Globus pallidus (tissue), 1 donor: Measurements from ENCODE around the gene LAMA5.
"Not testable (repeated sequence)": the region's sequence is repeated elsewhere in the genome, so short reads cannot be mapped to it uniquely, and the experiment has no call there.

ENCODE experiments used
- DNase-seq: peaks from one replicate; pipeline ENCODE4 v3.0.0-alpha.2; 2015; ENCODE audit warnings: low spot score

The LAMA5 gene

DNA sequence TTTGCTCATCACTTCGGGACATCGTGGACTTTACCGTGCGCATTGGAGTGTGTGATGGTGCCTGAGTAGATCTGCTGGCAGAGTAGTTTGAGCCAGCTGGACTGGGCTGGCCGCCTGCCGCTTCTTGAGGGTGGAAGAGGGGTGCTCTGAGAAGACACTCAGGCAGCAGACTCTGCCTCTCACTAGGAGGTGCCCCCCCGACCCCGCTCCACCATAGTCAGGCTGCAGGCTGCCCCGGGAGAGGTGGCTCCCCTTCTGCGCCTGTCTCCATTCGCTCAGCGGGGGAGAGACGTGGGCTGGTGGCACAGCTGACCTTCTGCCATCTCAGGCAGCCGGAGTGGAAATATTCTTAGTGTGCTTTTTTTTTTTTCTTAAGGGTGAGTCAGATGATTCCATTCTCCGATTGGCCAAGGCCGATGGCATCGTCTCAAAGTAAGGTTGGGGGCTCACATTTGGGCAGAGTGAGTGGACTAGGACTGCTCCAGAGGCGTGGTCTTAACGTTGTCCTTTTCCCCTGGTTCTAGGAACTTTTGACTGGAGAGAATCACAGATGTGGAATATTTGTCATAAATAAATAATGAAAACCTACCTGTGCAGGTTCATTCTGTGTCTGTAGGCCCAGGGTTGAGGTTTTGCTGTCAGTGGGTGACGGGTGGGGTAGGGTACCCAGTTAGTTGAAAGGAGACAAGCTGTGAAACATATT, 21.0 kb upstream of the LAMA5 start:
- no peak for DNase-seq

DNA sequence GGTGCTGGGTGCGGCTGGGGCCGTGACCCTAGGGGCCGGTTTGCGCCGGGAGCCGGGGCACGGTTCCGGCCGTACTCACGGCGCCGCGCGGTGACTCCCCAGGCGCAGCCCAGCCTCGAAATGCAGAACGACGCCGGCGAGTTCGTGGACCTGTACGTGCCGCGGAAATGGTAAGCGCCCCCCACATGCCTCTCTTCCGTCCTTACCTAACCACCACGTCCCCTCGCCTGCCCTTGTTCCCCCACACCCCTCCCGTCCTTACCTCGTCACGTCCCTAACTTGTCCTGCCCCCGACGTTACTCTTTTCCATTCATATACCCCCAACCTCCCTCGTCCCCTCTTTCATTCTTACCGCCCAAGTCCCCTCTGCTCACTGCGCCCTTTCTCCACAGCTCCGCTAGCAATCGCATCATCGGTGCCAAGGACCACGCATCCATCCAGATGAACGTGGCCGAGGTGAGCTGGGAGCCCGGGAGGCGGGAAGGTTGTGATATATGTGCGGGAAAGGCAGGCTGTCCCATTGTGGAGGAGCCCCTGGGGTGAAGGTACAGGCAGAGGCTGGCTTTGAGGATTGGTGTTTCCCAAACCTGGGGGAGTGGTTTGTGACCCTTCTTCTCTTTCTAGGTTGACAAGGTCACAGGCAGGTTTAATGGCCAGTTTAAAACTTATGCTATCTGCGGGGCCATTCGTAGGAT, 20.3 kb upstream of the LAMA5 start:
- no peak for DNase-seq

DNA sequence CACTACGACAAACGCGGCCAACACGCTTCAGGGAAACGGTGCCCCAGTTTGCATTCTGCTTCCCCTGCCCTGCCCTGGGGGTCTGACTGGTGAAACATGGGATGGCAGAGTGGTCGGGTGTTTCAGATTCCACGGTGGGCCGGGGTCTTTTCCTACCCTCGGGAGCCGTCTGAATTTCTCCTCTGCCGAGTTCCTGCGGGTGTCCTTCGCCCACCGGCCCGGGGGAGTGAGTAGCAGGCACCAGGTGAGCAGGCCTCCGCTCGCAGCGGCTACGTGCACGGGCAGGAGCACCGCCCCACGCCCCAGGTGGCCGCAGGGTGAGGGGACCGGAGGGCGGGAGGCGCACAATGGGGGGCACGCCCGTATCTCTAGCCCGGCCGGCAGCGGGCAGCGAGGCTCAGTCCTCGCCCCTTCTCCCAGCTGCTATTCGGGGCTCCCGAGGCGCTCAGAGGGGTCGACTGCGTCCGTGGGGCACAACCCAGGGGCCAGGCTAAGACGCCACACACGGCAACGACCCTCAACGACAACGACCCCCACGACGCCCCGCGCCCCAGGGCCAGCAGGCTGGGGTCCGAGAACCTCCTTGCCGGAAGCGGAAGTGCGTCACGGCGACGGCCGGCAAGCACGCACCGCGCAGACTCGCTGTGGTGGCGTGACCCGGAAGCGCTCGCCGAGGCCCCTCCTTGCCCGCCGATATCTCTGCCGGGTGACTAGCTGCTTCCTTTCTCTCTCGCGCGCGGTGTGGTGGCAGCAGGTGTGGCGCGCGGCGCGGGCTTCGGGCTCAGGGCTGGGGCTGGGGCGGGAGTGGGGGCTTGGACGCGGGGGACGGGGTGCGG, 19.5 kb upstream of the LAMA5 start, which contains the start of gene RPS21:
TSS of gene RPS21 (plus strand) at position 721 of the 836 bp plus-strand sequence. CDS start 236 bp downstream, outside the sequence.
- DNase-seq: peak; percentile 85

DNA sequence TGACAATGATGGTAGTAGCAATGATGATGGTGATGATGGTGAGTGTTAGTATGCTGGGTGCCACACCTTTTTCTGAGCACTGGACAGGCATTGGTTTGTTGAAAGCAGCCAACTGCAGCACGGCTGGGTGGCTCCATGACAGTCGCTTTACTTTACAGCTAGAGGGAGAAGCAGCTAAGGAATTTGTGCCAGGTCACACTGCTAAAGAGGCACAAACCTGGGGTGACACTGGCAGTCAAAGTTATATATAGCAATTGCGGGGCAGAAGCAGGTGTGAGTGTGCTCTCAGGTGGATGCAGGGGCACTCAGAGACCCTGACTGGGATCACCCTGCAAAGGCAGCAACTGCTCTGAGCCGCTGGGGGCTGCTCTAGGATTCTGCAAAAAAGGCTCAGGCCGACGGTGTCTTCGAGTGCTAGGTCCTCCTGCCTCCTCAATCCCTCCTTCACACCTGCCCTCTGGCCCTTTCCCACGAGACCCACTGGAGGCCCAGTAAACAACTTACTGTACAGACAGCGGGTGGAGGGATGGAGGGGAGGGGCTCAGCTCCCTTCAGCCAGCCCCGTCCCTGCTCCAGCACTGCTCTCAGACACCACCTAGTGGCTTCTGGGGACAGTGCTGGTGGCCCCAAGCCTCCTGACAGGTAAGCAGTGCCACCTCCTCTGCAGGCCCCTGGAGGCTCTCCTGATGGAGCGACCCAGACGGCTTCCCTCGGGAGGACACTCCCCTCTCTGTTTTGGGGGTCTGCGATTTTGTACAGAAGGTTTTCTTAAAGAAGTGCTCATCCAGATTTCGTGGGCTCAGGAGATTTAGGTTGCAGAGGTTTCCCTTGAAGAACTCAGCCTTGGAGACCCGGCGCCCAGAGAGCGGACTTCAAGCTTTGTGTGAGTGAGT, 15.4 kb upstream of the LAMA5 start:
- DNase-seq: peak; percentile 70

DNA sequence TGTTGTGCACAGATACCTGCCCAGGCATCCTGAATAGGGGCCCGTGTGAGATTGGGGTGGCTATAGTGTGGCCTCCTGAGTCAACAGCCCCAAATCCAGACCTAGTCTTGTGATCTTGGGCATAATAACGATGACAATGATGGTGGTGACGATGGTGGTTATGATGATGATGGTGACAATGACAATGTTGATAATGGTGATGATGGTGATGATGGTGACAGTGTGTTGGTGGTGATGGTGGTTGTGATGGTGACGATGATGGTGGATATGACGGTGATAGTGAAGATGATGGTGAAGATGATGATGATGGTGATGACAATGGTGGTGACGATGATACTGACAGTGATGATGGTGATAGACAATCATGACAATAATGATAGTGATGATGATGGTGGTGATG, 14.7 kb upstream of the LAMA5 start:
- DNase-seq: no peak

DNA sequence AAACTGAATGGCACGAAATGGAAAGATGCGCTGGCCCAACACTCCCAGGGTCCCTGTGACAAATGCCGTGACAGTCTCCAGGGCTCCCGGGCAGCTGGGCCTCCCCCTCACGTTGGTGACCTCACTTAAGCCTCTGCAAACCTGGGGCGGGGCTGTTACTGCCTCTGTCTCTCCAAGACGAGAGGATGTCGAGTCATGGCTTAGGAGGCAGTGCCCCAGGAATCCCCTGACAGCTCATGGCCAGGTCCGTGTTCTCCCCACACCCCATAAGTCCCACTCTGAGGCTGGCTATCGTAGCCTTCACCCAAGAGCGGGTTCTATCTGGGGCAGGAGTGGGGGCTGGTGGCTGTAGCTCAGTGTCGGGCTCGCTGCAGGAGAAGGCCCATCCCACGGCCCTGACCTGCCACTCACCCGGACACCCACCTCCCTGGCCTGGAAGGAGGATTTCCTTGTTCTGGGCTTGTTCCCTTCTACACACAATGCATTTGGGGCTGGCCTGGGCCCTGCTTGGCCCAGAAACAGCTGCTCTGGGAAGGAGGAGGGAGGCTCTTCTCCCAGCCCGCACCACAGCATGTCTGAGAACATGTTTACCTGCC, 14.2 kb upstream of the LAMA5 start:
- DNase-seq: no peak

DNA sequence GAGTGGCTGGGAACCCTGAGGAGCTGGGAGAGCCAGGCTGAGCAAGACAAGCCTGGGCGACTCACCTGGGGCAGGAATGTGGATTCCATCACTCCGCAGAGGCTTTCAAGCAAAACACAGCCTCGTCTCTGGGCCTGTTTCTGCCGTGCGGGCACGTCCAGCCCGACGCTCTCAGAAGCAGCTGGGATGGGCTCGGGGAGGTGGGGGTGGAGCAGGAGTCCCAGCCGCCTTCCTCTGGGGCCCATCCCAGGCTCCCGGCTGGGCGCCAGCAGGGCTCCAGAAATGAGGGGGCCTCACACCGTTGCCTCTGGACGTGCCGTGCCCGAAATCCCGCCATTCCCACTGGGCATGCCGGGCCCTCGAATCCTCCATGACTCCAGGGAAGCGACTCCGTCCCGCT, 11.1 kb upstream of the LAMA5 start:
- no peak for DNase-seq

DNA sequence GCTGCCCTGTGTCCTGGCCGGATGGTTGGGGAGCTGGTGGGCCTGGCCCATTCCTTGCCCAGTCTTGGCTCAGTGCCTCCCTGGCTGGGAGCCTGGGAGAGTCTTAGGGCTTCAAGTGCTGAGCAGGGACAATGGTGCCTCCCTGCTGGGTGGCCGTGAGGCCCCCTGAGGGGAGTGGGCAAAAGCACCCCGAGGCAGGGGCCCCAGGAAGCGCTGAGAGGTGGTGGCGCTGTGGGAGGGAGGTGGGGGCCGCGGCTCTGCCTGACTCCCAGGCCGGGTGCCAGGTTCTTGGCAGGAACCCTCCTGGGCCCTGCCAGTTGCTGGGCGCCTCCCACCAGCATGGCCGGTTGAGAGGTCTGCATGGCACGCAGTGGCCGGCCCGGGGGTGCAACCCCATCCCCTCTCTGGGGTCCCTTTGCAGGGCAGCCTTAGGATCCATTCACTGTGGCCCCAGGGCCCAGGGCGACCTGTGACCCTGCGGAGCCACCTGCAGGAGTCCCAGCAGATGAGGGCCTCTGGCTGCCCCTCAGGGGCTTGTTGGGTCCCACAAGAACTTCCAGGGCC, 10.6 kb upstream of the LAMA5 start:
- DNase-seq: no peak

DNA sequence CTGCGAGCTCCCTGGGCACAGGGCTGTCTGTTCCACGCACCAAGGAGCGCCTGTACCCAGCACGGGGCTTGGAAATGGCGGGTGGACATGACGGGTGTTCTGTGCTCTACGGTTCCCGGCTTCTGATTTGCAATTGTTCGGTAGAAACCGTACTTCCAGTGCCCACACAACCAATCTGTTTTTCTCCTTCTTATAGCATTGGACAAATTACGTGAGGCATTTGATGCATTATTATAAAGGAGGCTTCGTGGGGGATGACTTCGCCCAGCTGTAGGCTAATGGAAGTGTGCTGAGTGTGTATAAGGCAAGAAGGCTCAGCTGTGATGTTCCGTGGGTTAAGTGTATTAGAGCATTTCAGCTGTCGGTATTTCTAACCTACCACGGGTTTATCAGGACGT, 10.0 kb upstream of the LAMA5 start:
- no peak for DNase-seq

DNA sequence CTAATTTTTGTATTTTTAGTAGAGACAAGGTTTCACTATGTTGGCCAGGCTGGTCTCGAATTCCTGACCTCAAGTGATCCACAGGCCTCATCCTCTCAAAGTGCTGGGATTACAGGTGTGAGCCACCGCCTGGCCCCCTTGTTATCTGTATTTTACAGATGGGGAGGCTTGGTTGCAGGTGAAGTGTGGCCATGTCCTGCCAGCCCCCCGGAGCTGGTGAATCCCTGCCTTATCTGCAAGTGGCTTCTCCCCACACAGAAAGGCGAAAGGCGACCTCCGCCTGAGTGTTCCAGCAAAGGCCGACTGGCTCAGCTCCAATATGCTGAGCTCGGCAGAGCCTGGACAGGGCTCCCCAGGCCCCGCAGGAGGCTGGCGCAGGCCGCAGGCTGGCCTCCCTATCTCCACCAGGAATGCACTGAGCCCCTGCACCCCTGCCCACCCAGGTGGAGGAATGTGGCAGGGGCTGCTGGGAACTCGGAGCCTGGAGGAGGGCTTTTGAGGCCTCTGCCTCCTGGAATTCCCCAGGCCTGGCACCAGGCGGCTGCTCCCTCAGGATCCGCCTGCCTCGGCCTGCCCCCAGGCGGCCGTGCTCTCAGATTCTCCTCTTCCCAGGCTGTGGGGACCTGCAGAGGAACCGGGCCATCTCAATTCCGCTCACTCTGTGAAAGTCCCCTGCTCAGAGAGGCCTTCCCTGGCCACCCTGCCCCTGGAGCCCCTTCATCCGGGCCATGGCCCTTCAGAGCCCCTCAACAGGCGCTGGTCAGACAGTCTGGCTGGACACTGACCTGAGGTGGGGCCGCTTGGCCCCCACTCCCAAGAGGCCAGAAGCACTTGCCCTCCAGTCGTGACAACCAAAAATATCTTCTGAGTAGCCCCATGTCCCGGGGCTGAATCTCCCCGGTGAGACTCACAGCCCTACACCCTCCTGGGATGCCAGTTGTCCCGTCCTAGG, 9.3 kb upstream of the LAMA5 start:
- DNase-seq: no peak

DNA sequence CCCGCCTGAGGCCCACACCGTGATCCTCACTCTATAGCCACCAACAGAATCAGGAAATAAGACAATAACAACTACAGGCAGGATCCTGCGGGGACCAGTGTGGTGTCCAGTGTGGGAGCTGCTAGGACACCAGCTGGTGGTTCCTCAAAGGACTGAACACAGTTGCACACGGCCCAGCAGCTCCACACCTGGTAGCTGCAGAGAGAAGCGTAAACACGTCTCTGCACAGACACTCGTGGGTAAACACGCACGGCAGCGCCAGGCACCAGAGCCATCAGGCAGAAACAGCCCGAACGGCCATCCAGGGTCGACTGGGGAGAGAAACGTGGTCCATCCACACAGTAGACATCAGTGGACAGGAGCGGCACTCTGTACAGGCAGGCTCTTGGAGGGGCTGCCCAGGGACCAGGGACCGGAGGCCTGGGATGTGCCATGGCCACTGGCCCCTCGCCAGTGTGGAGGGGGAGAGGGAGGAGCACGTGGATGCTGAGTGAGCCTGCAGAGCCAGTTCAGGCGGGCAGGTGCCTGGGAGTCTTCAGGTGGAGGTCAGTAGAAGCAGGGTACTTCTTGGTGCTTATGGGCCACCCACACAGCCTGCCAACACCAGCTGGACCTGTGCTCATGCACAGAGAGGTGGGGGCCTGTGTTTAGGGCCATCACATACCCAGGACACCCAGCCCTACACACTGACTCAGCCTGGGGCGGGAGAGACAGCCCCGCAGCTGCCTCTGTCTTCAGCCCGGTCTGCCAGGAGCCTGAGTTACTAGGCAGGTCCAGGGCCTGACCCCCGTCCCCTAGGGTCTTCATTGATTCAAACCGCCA, 7.4 kb upstream of the LAMA5 start:
- no peak for DNase-seq

DNA sequence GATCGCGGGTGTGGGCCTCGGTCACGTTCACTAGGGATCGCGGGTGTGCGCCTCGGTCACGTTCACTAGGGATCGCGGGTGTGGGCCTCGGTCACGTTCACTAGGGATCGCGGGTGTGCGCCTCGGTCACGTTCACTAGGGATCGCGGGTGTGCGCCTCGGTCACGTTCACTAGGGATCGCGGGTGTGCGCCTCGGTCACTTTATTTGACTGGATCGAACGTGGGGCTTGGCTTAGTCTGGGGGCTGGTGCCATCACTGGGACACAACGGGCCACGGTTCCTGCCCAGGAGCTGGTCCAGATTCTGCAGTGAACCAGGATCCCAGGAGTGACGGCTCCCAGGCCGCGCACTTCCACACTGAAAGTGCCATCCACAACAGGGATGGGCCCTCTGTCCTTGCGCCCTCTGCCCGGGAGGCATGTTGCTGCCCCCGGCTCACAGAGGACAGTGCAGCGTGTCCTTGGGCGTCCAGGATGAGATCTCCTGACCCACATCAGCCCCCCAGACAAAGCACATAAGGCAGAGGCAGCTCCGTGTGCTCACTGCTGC, 6.6 kb upstream of the LAMA5 start:
- DNase-seq: not testable (repeated sequence)

DNA sequence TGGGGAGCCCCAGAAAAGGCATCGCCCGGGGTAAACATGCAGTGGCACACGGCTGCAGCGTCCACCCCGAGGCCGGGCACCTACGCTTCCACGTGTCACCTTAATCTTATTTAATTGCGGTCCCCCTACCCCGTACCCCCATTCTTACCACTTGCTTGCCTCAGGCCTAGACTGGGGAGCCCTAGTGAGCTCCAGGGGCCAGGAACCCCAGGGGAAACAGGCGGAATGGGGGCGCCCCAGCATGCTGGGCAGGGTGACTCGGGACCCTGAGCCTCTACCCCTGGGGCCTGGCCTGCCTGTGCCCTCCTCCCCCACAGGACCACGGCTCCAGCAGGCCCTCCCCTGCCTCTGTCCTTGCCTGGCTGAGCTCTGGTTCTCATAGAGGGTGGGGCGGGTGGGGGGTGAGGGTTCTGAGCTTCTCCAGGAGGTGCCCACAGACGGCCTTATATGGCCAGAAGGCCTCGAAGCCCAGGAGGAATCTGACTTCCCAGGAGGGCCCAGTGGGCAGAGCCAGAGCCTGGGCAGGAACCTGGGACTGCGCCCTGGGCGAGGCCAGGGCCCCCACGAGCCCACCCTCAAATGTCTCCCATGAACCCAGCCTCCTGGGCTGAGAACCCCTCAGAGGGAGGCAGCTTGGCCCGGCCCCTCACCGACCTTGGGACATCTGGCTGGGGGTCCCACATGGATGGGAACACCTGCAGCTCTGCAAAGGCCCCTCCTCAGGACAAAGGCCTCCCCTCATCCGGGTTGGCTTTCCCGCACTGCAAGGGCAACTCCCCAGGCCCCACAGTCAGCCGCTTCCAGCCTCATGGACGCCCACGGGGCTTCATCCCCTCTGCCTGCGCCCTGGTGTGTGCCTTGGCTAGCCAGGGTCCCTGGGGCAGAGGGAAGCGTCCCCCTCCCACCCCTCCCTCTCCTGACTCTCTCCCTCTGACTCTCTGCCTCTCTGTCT, 5.2 kb upstream of the LAMA5 start:
- DNase-seq: no peak

DNA sequence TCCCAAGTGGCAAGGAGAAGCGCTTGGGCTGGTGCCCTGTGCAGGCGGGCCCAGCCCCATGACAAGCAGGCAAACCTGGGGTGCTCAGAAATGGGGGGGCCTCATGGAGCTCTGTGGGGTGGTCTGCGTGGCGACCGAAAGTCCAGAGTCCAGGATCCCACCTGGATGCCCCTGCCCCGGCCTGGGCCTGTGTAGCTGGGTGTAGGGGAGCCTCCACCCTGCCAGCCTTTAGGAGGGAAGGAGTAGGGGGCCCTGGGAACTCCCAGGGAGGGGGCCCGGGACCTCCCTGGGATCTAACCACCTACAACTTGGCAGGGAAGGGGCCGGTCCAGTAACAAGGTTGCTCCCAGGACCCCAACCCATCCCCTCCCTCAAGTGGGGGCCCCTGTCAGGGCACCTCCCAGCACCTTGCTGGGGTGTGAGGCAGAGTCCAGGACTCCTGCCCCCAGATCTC, 4.5 kb upstream of the LAMA5 start:
- no peak for DNase-seq

DNA sequence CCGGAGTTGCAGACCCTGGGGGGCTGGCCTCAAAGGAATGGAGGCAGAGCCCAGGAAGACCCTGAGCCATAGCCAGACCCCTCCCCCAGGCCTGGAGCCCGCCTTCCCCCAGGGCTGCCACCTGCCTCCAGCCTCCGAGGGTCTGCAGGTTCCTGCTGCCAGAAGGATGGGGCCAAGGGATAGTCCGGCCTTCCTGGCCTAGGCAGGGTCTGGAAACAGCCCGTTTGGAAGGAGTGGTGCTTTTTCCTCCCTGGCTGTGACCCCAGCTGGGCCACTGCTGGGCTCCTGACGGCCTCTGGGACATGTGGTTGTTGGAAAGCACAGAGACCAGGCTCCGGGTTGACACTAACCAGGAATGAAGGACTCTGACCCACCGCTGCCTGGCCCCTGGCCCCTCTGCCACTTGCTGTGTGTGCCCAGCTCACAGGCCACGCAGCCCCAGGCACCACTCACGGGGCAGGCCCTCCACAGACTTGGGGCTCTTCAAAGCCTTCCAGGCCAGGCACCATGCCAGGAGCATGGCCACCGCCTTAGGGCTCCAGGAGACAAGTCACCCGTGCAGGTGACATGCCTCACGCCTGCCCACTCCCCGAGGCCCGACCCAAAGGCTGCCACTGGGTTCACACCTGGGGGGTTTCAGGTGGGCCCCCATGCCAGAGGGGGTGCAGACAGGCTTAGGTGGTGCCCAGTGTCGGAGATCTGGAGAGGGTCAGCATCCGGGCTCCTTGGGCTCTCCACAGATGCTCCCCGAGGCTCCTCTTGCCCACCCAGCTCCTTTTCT, 3.9 kb upstream of the LAMA5 start:
- DNase-seq: no peak

DNA sequence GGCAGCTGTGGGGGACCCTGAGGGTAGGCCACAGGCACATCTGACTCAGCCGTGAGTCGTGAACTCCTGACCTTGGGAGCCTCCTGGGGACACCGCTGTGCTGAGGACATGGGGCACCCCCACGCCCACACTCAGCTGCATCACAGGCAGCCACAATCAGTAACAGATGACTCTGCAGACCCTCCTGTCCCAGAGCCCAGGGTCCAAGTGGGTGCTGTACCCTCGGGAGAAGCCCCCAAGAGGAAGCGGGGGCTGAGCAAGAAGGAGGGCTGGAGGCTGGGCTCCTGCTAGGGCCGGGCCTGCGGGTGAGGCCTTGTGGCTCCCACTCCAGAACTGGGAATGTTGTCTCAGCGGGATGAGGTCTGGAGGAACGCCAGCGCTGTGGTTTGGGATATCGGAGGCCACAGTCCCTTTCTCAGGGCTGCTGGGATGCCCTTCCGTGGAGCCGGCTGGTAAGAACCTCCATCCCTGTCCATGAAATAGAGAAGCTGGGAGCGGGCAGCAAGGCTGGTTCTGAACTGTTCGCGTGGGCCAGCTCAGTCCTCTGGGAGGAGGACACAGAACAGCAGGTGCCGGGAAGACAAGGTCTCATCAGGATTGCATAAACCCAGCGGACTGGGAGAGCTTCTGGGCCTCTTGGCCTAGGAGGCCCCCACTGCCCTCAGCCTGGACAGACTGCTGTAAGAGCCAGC, 3.1 kb upstream of the LAMA5 start:
- no peak for DNase-seq
